Tibial artery (tissue), 4 donors: Measurements from ENCODE around the gene TOR1A.

Source experiments
- DNase-seq, 2 donors: peaks; one replicate each; pipeline ENCODE4 v3.0.0-alpha.2; 2019
- H3K27ac ChIP-seq, 2 donors: fragments of 200-600 bp; sonication (generic) in 1 of 2; 1 replicate in 1 of 2; 2 replicates in 1 of 2; pipeline ENCODE4 v1.5.1; 2018 to 2019; ENCODE audit warnings: mild to moderate bottlenecking in 1 of 2
- H3K27me3 ChIP-seq, 2 donors: fragments of 200-600 bp; sonication (generic) in 1 of 2; one replicate each; pipeline versions ENCODE4 v1.5.1 to v1.6.0; 2016 to 2019
- H3K36me3 ChIP-seq, 3 donors: fragments of 200-600 bp; sonication (generic) in 2 of 3; one replicate each; pipeline ENCODE4 v1.5.1; 2016 to 2019; ENCODE audit warnings: mild to moderate bottlenecking in 2 of 3
- H3K4me1 ChIP-seq, 4 donors: fragments of 200-600 bp; sonication (generic) in 2 of 4; 1 replicate in 3 of 4; 2 replicates in 1 of 4; pipeline ENCODE4 v1.5.1; 2016 to 2019
- H3K4me3 ChIP-seq, 2 donors: fragments of 200-600 bp; sonication (generic) in 1 of 2; 1 replicate in 1 of 2; 2 replicates in 1 of 2; pipeline ENCODE4 v1.5.1; 2018 to 2019; ENCODE audit warnings: mild to moderate bottlenecking in 2 of 2
- H3K9me3 ChIP-seq, 3 donors: fragments of 200-600 bp; sonication (generic) in 1 of 3; one replicate each; pipeline ENCODE4 v1.5.1; 2016 to 2019
- CTCF ChIP-seq, 2 experiments: fragments of 200-600 bp in 1 of 2; fragments of 450-650 bp in 1 of 2; IDR thresholded peaks; one replicate each; pipeline ENCODE4 v1.5.1; 2017 to 2019; ENCODE audit warnings: antibody characterized with exemption in 2 of 2, mild to moderate bottlenecking in 1 of 2, moderate library complexity in 1 of 2
- intact Hi-C: fragments of 100-400 bp; cut with DNase I; formaldehyde crosslinking; loops from one replicate; pipeline ENCODE4 v1.15.0; 2023; ENCODE audit warnings: low total_unique reads

The TOR1A gene

GRCh38 chr9:129774791-129775447 is 49.0 kb downstream of the TOR1A start:
- intact Hi-C loops = no loop called here
- Histone ChIP-seq H3K4me1 (peaks cover 0 to 16% (median 12%) of the 10 kb centered on the region in 4 donors), H3K27ac (no peak overlapping the region), H3K27me3 (no peaks in the 10 kb centered on the region), H3K36me3 (no peaks in the 10 kb centered on the region), H3K9me3 (no peaks in the 10 kb centered on the region), H3K4me3 (no peak overlapping the region)
- DNase-seq = no peak
- no peak for TF ChIP-seq CTCF (IDR thresholded peaks at IDR 0.05)

GRCh38 chr9:129773262-129774048 is 50.5 kb downstream of the TOR1A start:
- no peaks in the 10 kb centered on the region for H3K27me3 ChIP-seq
- no peaks in the 10 kb centered on the region for H3K9me3 ChIP-seq
- H3K27ac ChIP-seq = no peak overlapping the region
- peaks cover 0 to 16% (median 12%) of the 10 kb centered on the region in 4 donors for H3K4me1 ChIP-seq
- no peaks in the 10 kb centered on the region for H3K36me3 ChIP-seq
- no peak overlapping the region for H3K4me3 ChIP-seq
- intact Hi-C loops = no loop called here
- TF ChIP-seq CTCF (IDR thresholded peaks at IDR 0.05) = no peak
- peak; percentile 53 to 69 for DNase-seq

- Histone ChIP-seq H3K9me3 (no peaks in the 10 kb centered on the region), H3K4me3 (no peak overlapping the region), H3K36me3 (no peaks in the 10 kb centered on the region), H3K4me1 (no peaks in the 10 kb centered on the region), H3K27me3 (no peaks in the 10 kb centered on the region), H3K27ac (no peak overlapping the region)
- intact Hi-C loops = no loop called here
- TF ChIP-seq CTCF (IDR thresholded peaks at IDR 0.05) = no peak
- no peak for DNase-seq
These were observed 53.2 kb downstream of the TOR1A start for GRCh38 chr9:129770741-129771140.

GRCh38 chr9:129769669-129770068 is 54.3 kb downstream of the TOR1A start:
- intact Hi-C loops = no loop called here

GRCh38 chr9:129768486-129768885 is 55.5 kb downstream of the TOR1A start:
- no peak for TF ChIP-seq CTCF (IDR thresholded peaks at IDR 0.05)
- Histone ChIP-seq H3K27me3 (no peaks in the 10 kb centered on the region), H3K9me3 (no peaks in the 10 kb centered on the region), H3K27ac (no peak overlapping the region), H3K4me1 (no peaks in the 10 kb centered on the region), H3K4me3 (no peak overlapping the region), H3K36me3 (no peaks in the 10 kb centered on the region)
- DNase-seq = no peak
- intact Hi-C loops = no loop called here

More at GRCh38 chr9:129769669-129770068, 54.3 kb downstream of the TOR1A start:
- DNase-seq = no peak
- Histone ChIP-seq H3K4me1 (no peaks in the 10 kb centered on the region), H3K9me3 (no peaks in the 10 kb centered on the region), H3K36me3 (no peaks in the 10 kb centered on the region), H3K4me3 (no peak overlapping the region), H3K27ac (no peak overlapping the region), H3K27me3 (no peaks in the 10 kb centered on the region)
- TF ChIP-seq CTCF (IDR thresholded peaks at IDR 0.05) = no peak
